Naive thymus-derived CD4-positive, alpha-beta T cell (primary cell): ENCODE data around the gene TTC21A. TPM values are rescaled to one million over a fixed set of nuclear protein-coding genes. Genes with fewer than 3 reads are reported as not detected.

Experiments used
- microRNA-seq: library from miRNA; unstranded; fragments of <30 nt; microRNA quantifications from one replicate; pipeline ENCODE4 v1.2.0, GENCODE V29; 2022; ENCODE audit warnings: borderline microRNAs expressed
- polyA plus RNA-seq, 2 donors: library from polyadenylated mRNA; unstranded; fragments of 300-500 nt; fragmentation: Illumina TruSeq; gene quantifications; one replicate each; pipeline ENCODE4 v1.2.3, GENCODE V29; 2021
- total RNA-seq, 6 experiments: library from RNA in 5 of 6; stranded (reverse) in 5 of 6; gene quantifications; 1 replicate in 5 of 6; 2 replicates in 1 of 6; pipeline ENCODE4 v1.2.3 and lab custom pipeline; 2021 to 2026

The TTC21A gene
- total and polyA plus RNA-seq, 7 experiments from 2014 or later: 0.37 to 9.7 (median 4.8) TPM

Small RNA genes within 50 kb of the gene (microRNA-seq; reads per million reads assigned to microRNA genes)
- not detected for gene MIR6822

Other genes starting within 250 kb of the TTC21A start
- gene SCN11A, start 55.7 kb upstream of the TTC21A start, total RNA-seq: under 1 TPM; 0.07 to 0.32 (median 0.19) TPM
- not detected for gene SCN11A, start 55.7 kb upstream of the TTC21A start, polyA plus RNA-seq
- 10 to 100 TPM; 46.7 to 97.7 (median 68.0) TPM for gene WDR48, start 55.7 kb upstream of the TTC21A start, total RNA-seq
- gene WDR48, start 55.7 kb upstream of the TTC21A start, polyA plus RNA-seq: 10 to 100 TPM; 37.5 to 46.6 TPM
- gene GORASP1, start 53 bp upstream of the TTC21A start, total RNA-seq: 10 to 100 TPM; 28.2 to 58.5 (median 44.6) TPM
- 10 to 100 TPM; 14.8 to 22.0 TPM for gene GORASP1, start 53 bp upstream of the TTC21A start, polyA plus RNA-seq
- 100 to 1,000 TPM in 2 of 5 experiments, 10 to 100 TPM in 3; 13.7 to 319 (median 22.9) TPM for gene CSRNP1, start 45.9 kb downstream of the TTC21A start, total RNA-seq
- 10 to 100 TPM in 1 of 2 donors, 1 to 10 TPM in 1; 9.8 to 12.1 TPM for gene CSRNP1, start 45.9 kb downstream of the TTC21A start, polyA plus RNA-seq
- gene XIRP1, start 84.9 kb downstream of the TTC21A start, total RNA-seq: under 1 TPM in 1 of 5 experiments, not detected in 4; 0.07 TPM
- gene XIRP1, start 84.9 kb downstream of the TTC21A start, polyA plus RNA-seq: not detected
- 10 to 100 TPM in 1 of 5 experiments, 1 to 10 TPM in 2, under 1 TPM in 2; 0.54 to 66.6 (median 3.3) TPM for gene CX3CR1, start 172.4 kb downstream of the TTC21A start, total RNA-seq
- 1 to 10 TPM; 1.0 to 1.1 TPM for gene CX3CR1, start 172.4 kb downstream of the TTC21A start, polyA plus RNA-seq
- gene CCR8, start 222.0 kb downstream of the TTC21A start, total RNA-seq: 10 to 100 TPM in 1 of 5 experiments, 1 to 10 TPM in 1, under 1 TPM in 1, not detected in 2; 0.43 to 10.7 (median 1.3) TPM
- gene CCR8, start 222.0 kb downstream of the TTC21A start, polyA plus RNA-seq: not detected